PC-9 (cell line): ENCODE results near the gene TMEM178A. TPM values are rescaled to one million over a fixed set of nuclear protein-coding genes. Genes with fewer than 3 reads are reported as not detected.

Experiments used
- BruUV-seq: library from RNA; stranded (reverse); fragments of 400-500 nt; replicated peaks from 2 replicates; lab custom pipeline; 2021; lab: Mats Ljungman, UMichigan
- CTCF ChIA-PET: fragments of 300-600 bp; sonication (Branson Sonifier 250); formaldehyde crosslinking; loops from one replicate; lab custom pipeline; 2022; ENCODE audit warnings: antibody characterized with exemption; lab: Charles Lee
- POLR2A ChIA-PET: fragments of 300-600 bp; sonication (Branson Sonifier 250); formaldehyde crosslinking; loops from one replicate; lab custom pipeline; 2022; ENCODE audit warnings: antibody characterized with exemption; ENCODE audit not compliant: unreplicated experiment; lab: Charles Lee
- DNase-seq, 2 experiments: peaks; one replicate each; pipeline versions ENCODE4 v3.0.0 to v3.0.0-alpha.2; 2015 to 2022; ENCODE audit warnings: mixed read lengths in 1 of 2
- H2AFZ ChIP-seq: fragments of 200-600 bp; sonication (generic); 2 replicates; pipeline ENCODE4 v1.8.1; 2017; ENCODE audit warnings: antibody characterized with exemption
- H3F3A ChIP-seq: fragments of 200-600 bp; sonication (generic); 2 replicates; pipeline ENCODE4 v1.8.1; 2017; ENCODE audit warnings: antibody characterized with exemption, mild to moderate bottlenecking, low read depth; ENCODE audit not compliant: insufficient read depth
- H3K27ac ChIP-seq: fragments of 200-600 bp; sonication (generic); 2 replicates; pipeline ENCODE4 v1.6.1; 2016; ENCODE audit warnings: mixed run types
- H3K27me3 ChIP-seq: fragments of 200-600 bp; sonication (generic); 2 replicates; pipeline ENCODE4 v1.6.1; 2016; ENCODE audit warnings: low read depth, mixed run types; ENCODE audit not compliant: insufficient read depth
- H3K36me3 ChIP-seq: fragments of 200-600 bp; sonication (generic); 2 replicates; pipeline ENCODE4 v1.6.1; 2016; ENCODE audit warnings: low read depth, mixed run types
- H3K4me1 ChIP-seq: fragments of 200-600 bp; sonication (generic); replicated peaks from 2 replicates; pipeline ENCODE4 v1.6.1; 2016; ENCODE audit warnings: mixed run types; ENCODE audit not compliant: insufficient read depth
- H3K4me2 ChIP-seq: fragments of 200-600 bp; sonication (generic); 2 replicates; pipeline ENCODE4 v1.6.1; 2017; ENCODE audit warnings: mixed run types
- H3K4me3 ChIP-seq: fragments of 200-600 bp; sonication (generic); 2 replicates; pipeline ENCODE4 v1.6.1; 2016; ENCODE audit warnings: mixed run types
- H3K79me2 ChIP-seq: fragments of 200-600 bp; sonication (generic); 2 replicates; pipeline ENCODE4 v1.6.1; 2017; ENCODE audit warnings: low read depth, mixed run types
- H3K9me2 ChIP-seq: fragments of 200-600 bp; sonication (generic); 2 replicates; pipeline ENCODE4 v1.8.1; 2017; ENCODE audit warnings: mild to moderate bottlenecking; ENCODE audit not compliant: insufficient read depth
- H3K9me3 ChIP-seq: fragments of 200-600 bp; sonication (generic); 2 replicates; pipeline ENCODE4 v1.8.1; 2016; ENCODE audit warnings: low read depth; ENCODE audit not compliant: insufficient read depth
- H4K20me1 ChIP-seq: fragments of 200-600 bp; sonication (generic); 2 replicates; pipeline ENCODE4 v1.8.1; 2017; ENCODE audit not compliant: insufficient read depth
- EZH2 ChIP-seq: fragments of 200-600 bp; sonication (generic); IDR thresholded peaks from 2 replicates; pipeline ENCODE4 v1.8.0; 2017; ENCODE audit warnings: antibody characterized with exemption, low read depth
- intact Hi-C: fragments of 100-400 bp; cut with micrococcal nuclease; formaldehyde crosslinking; loops from one replicate; pipeline ENCODE4 v1.10.0; 2022; ENCODE audit not compliant: unreplicated experiment
- total RNA-seq: library from RNA; stranded (reverse); gene quantifications from 2 replicates; pipeline ENCODE4 v1.2.3, GENCODE V29; 2021
- TF ChIP-seq, protein P1 (sequence below): fragments of 200-600 bp; sonication (generic); conservative IDR thresholded peaks from 2 replicates; pipeline ENCODE4 v1.6.1; 2017; ENCODE audit warnings: mixed run types, antibody characterized with exemption, mild to moderate bottlenecking, moderate library complexity

TMEM178A gene
- total RNA-seq, 1 experiment from 2014 or later = 2.8 TPM

DNA sequence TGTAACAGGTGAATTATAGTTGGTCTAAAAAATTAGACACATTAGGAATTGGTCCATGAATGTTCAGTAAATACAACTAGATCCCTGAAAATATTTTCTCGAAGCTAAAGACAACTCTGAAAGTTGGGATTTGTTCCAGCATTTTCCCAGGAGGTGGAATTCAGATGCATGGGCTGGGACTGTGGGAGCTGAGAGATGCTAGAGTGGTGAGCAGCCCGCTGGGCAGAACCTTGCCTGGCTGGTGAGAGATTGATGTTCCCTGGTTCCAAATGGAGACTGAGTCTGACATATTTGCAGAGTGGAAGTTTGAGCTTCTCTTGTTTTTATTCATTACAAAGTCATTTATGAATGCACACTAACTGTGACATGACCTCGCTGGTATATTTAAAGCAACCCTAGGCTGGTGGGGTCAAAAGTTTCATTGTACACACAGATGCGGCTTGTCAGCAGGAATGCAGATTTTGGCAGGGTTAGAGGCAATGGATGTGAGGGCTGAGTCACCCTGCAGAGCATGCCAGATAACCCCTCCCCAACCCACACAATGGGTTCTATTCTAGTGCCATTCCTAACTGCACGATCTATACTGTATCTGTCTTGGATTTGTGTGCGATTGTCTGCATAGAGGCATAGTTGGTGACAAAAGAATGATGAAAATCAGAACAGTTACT is 23.5 kb upstream of the TMEM178A start:
- ChIA-PET POLR2A (interaction anchor here (0.5 to 0.6 kb wide), 3 partner anchors 10 to 521 kb away, joined by 4 to 8 read pairs (median 4); partner anchors contain the start of gene SOS1), CTCF (no interaction called here)
- Histone ChIP-seq H3K4me1 (peaks cover 13% of the 10 kb centered on the region), H3K79me2 (no peaks in the 10 kb centered on the region), H4K20me1 (no peaks in the 10 kb centered on the region), H3K9me3 (no peaks in the 10 kb centered on the region), H3K4me2 (peak overlapping the region; percentile 33), H3K27ac (no peak overlapping the region), H3K4me3 (no peak overlapping the region), H3K9me2 (no peaks in the 10 kb centered on the region; the same call in 1 of the 2 replicates), H2AFZ (no peak overlapping the region), H3F3A (no peaks in the 10 kb centered on the region; the same call in 1 of the 2 replicates), H3K27me3 (no peaks in the 10 kb centered on the region), H3K36me3 (no peaks in the 10 kb centered on the region)
- intact Hi-C loops = loop anchor here (1.0 kb wide), 2 partner anchors 71 to 94 kb away; no protein-coding TSS in a partner anchor
- no TSS peak for BruUV-seq
- peak; percentile 76 to 82 for DNase-seq
- no peak for TF ChIP-seq EZH2
- TF ChIP-seq, protein P1, sequence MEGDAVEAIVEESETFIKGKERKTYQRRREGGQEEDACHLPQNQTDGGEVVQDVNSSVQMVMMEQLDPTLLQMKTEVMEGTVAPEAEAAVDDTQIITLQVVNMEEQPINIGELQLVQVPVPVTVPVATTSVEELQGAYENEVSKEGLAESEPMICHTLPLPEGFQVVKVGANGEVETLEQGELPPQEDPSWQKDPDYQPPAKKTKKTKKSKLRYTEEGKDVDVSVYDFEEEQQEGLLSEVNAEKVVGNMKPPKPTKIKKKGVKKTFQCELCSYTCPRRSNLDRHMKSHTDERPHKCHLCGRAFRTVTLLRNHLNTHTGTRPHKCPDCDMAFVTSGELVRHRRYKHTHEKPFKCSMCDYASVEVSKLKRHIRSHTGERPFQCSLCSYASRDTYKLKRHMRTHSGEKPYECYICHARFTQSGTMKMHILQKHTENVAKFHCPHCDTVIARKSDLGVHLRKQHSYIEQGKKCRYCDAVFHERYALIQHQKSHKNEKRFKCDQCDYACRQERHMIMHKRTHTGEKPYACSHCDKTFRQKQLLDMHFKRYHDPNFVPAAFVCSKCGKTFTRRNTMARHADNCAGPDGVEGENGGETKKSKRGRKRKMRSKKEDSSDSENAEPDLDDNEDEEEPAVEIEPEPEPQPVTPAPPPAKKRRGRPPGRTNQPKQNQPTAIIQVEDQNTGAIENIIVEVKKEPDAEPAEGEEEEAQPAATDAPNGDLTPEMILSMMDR = no peak

DNA sequence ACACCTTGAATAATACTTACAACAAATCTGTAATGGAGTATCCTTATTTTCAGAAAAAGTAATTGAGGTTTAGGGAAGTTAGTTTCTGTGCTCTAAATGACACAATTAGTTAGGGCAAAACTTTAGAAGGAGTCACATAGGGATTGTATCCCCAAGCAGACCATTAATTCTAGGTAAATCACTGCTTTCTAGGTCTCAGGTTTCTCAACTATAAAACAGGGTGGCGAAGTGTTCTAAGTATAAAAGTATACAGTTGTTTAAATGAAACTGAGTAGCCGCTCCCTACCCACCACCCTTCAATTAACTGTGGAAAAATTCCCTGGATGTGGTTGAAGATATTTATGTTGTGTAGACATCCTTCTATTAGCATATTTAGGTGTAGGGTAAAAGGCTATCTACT is 19.9 kb upstream of the TMEM178A start:
- CTCF ChIA-PET = interaction anchor here (0.6 kb wide), 1 partner anchor 104 kb away, joined by 12 read pairs; no protein-coding TSS in a partner anchor
- H3K9me3 ChIP-seq = no peaks in the 10 kb centered on the region
- no peaks in the 10 kb centered on the region for H3K79me2 ChIP-seq
- intact Hi-C loops = no loop called here
- no TSS peak for BruUV-seq
- no peaks in the 10 kb centered on the region; the same call in 1 of the 2 replicates for H3F3A ChIP-seq
- H3K4me3 ChIP-seq = no peak overlapping the region
- H3K4me1 ChIP-seq = peaks cover 18% of the 10 kb centered on the region
- no peak overlapping the region for H2AFZ ChIP-seq
- DNase-seq = no peak
- H3K9me2 ChIP-seq = no peaks in the 10 kb centered on the region; the same call in 1 of the 2 replicates
- no peak for TF ChIP-seq EZH2
- H3K36me3 ChIP-seq = no peaks in the 10 kb centered on the region
- POLR2A ChIA-PET = no interaction called here
- H3K4me2 ChIP-seq = no peak overlapping the region
- H3K27ac ChIP-seq = no peak overlapping the region
- no peaks in the 10 kb centered on the region for H3K27me3 ChIP-seq
- no peaks in the 10 kb centered on the region for H4K20me1 ChIP-seq

DNA sequence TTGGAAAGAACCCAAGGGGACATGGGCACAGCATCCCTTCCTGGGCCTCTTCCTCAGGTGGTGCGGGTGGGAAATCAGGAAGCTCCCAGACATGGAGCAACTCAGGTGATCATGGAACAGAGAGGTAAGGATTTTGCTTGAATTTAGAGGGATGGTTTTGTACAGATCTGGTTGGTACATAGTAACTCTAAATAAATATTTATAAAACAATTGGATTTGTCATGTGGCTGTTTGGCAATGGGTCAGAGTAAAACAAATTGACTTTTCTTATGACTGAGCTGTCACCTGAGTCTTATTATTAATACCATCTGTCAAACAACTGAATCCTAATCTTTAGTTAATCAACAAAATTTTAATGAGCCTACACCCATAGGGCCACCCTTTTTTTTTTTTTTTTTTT is 19.4 kb upstream of the TMEM178A start:
- Histone ChIP-seq H3K27me3 (no peaks in the 10 kb centered on the region), H3K4me2 (no peak overlapping the region), H3K9me3 (no peaks in the 10 kb centered on the region), H3K27ac (no peak overlapping the region), H3K9me2 (no peaks in the 10 kb centered on the region; the same call in 1 of the 2 replicates), H3K4me3 (no peak overlapping the region), H4K20me1 (no peaks in the 10 kb centered on the region), H3F3A (no peaks in the 10 kb centered on the region; the same call in 1 of the 2 replicates), H3K36me3 (no peaks in the 10 kb centered on the region), H3K79me2 (no peaks in the 10 kb centered on the region), H2AFZ (no peak overlapping the region), H3K4me1 (peaks cover 18% of the 10 kb centered on the region)
- intact Hi-C loops = no loop called here
- no peak for DNase-seq
- POLR2A ChIA-PET = no interaction called here
- no TSS peak for BruUV-seq
- no peak for TF ChIP-seq EZH2
- TF ChIP-seq, protein P1 = no peak
- CTCF ChIA-PET = interaction anchor here (0.6 kb wide), 1 partner anchor 104 kb away, joined by 12 read pairs; no protein-coding TSS in a partner anchor
